ENCODE measurements around the gene EIF4H. TPM values are rescaled to one million over a fixed set of nuclear protein-coding genes. Genes with fewer than 3 reads are reported as not detected.

Gene EIF4H
- 295 and 314 TPM in 2 replicates for total RNA-seq

GRCh38 chr7:74173866-74174605 lies at the start of gene EIF4H:
TSS of gene EIF4H (plus strand) at chr7:74174356. CDS start at chr7:74174384, 28 bp downstream.

Other genes starting within 250 kb of the EIF4H start
- 55.2 and 219 TPM in 2 replicates for gene ELN, start 146.2 kb upstream of the EIF4H start, total RNA-seq
- gene LIMK1, start 90.6 kb upstream of the EIF4H start, total RNA-seq = 21.0 and 24.0 TPM in 2 replicates
- gene LAT2, start 35.6 kb downstream of the EIF4H start, total RNA-seq = 0.13 and 0.44 TPM in 2 replicates
- gene RFC2, start 80.0 kb downstream of the EIF4H start, total RNA-seq = 18.9 and 28.7 TPM in 2 replicates
- gene CLIP2, start 115.1 kb downstream of the EIF4H start, total RNA-seq = 52.5 and 56.9 TPM in 2 replicates

Data from aortic smooth muscle cell (primary cell).